ENCODE data around the gene RASGRF2. TPM values are rescaled to one million over a fixed set of nuclear protein-coding genes. Genes with fewer than 3 reads are reported as not detected.

RASGRF2 gene
- total and polyA plus RNA-seq, 11 donors = 3.6 to 16.6 (median 6.3) TPM

DNA sequence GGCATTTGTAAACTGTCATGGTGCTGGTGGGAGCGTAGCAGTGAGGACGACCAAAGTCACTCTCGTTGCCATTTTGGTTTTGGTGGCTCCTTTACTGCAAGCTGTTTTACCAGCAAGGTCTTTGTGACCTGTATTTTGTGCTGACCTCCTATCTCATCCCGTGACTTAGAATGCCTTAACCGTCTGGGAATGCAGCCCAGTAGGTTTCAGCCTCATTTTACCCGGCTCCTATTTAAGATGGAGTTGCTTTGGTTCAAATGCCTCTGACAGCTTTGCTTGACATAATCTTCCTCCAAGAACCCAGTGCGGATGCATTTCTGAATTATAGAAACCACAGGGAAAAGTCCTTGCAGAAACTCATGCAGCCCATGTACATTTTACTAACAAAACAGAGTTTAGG lies 3.9 kb upstream of the RASGRF2 start:
- H3K4me3 ChIP-seq = peak overlapping the region in 4 of 12 donors; percentile 4 to 33 (median 14)

DNA sequence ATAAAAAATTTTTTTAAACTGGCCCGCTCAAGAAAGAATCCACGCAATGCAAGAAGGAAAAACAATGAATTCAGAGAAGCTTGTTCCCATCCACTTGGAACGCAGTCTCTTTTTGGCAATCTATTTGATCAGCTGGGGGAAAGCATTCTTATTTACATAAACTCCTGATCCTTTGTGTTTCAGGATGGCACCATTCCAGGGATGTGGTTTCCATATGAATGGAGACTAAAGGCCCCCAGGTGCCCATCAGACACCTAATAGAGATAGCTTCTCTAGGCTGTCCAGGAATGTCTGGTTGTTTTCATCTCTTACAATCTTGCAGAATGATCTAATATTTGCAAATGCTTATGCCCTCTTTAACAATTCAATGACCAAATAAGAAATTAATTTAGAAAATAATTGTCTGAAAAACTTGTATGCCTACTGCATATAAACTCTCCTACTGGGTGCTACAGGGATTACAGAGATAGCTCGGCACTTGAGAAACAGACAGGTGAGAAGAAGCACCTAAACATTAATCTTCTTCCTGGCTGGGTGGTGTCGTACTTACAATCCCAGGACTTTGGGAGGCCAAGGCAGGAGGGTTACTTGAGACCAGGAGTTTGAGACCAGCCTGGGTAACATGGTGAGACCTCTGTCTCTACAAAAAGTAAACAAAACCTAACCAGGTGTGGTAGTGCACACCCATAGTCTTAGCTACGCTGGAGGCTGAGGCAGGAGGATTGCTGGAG lies 3.0 kb upstream of the RASGRF2 start:
- no peaks in the 10 kb centered on the region for H3K36me3 ChIP-seq
- DNase-seq (no peak), ATAC-seq (no peak)
- no peaks in the 10 kb centered on the region for H3K9me3 ChIP-seq
- intact Hi-C loops (cut with DNase I) = loop anchor here in 4 of 10 donors (5.0 to 10.0 kb wide), 4 partner anchors 148 to 208 kb away; no protein-coding TSS in a partner anchor
- no peak overlapping the region for H3K4me3 ChIP-seq
- peaks cover 0 to 17% (median 0%) of the 10 kb centered on the region in 12 donors for H3K4me1 ChIP-seq
- H3K27me3 ChIP-seq = peaks cover 0 to 36% (median 22%) of the 10 kb centered on the region in 9 donors
- 59 to 64% (median 63%) methylated on average over 6 of the region's 6 CpGs for WGBS, 4 donors
- no peak overlapping the region for H3K27ac ChIP-seq
- TF ChIP-seq POLR2A (IDR thresholded peaks at IDR 0.05) = no peak
- TF ChIP-seq, protein P1, sequence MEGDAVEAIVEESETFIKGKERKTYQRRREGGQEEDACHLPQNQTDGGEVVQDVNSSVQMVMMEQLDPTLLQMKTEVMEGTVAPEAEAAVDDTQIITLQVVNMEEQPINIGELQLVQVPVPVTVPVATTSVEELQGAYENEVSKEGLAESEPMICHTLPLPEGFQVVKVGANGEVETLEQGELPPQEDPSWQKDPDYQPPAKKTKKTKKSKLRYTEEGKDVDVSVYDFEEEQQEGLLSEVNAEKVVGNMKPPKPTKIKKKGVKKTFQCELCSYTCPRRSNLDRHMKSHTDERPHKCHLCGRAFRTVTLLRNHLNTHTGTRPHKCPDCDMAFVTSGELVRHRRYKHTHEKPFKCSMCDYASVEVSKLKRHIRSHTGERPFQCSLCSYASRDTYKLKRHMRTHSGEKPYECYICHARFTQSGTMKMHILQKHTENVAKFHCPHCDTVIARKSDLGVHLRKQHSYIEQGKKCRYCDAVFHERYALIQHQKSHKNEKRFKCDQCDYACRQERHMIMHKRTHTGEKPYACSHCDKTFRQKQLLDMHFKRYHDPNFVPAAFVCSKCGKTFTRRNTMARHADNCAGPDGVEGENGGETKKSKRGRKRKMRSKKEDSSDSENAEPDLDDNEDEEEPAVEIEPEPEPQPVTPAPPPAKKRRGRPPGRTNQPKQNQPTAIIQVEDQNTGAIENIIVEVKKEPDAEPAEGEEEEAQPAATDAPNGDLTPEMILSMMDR (IDR thresholded peaks at IDR 0.05) = no peak

More for the DNA sequence above, 3.9 kb upstream of the RASGRF2 start:
- DNase-seq (no peak), ATAC-seq (no peak)
- H3K36me3 ChIP-seq = no peaks in the 10 kb centered on the region
- no peaks in the 10 kb centered on the region for H3K9me3 ChIP-seq
- peaks cover 0 to 34% (median 19%) of the 10 kb centered on the region in 9 donors for H3K27me3 ChIP-seq
- intact Hi-C loops (cut with DNase I) = loop anchor here in 4 of 10 donors (5.0 to 10.0 kb wide), 4 partner anchors 149 to 209 kb away; no protein-coding TSS in a partner anchor
- 56 to 67% (median 65%) methylated on average over 7 of the region's 7 CpGs for WGBS, 4 donors
- TF ChIP-seq, protein P1 (IDR thresholded peaks at IDR 0.05) = no peak
- H3K27ac ChIP-seq = no peak overlapping the region
- peaks cover 0 to 17% (median 0%) of the 10 kb centered on the region in 12 donors for H3K4me1 ChIP-seq

DNA sequence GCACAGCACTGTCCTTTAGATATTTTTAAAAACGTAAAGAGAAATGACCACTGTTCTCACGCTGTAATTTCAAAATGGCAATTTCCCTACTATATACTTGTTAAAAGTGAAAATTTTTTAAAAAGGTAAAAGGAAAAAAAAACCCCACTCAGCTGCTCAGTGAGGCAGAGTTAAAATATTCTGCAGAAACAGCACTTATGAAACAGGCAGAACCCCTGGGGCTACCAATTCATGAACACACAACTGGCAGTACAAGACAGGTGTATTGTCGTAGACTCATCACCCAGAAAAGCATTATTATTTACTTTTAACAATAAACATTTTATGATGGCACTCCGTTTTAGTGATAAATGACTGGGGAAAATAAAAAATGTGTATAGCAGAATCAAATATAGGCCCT lies 1.5 kb upstream of the RASGRF2 start:
- no peak for ATAC-seq
- H3K36me3 ChIP-seq = no peaks in the 10 kb centered on the region
- H3K27ac ChIP-seq = no peak overlapping the region
- H3K4me1 ChIP-seq = peaks cover 0 to 17% (median 0%) of the 10 kb centered on the region in 12 donors
- H3K4me3 ChIP-seq = no peak overlapping the region
- no peaks in the 10 kb centered on the region for H3K9me3 ChIP-seq
- intact Hi-C loops (cut with DNase I) = loop anchor here in 4 of 10 donors (5.0 to 10.0 kb wide), 4 partner anchors 146 to 206 kb away; no protein-coding TSS in a partner anchor
- no peak for TF ChIP-seq POLR2A (IDR thresholded peaks at IDR 0.05)
- TF ChIP-seq, protein P1 (IDR thresholded peaks at IDR 0.05) = no peak
- WGBS, 4 donors = 79 to 91% (median 83%) methylated on average over 4 of the region's 4 CpGs
- no peak for DNase-seq
- peaks cover 0 to 40% (median 22%) of the 10 kb centered on the region in 9 donors for H3K27me3 ChIP-seq

DNA sequence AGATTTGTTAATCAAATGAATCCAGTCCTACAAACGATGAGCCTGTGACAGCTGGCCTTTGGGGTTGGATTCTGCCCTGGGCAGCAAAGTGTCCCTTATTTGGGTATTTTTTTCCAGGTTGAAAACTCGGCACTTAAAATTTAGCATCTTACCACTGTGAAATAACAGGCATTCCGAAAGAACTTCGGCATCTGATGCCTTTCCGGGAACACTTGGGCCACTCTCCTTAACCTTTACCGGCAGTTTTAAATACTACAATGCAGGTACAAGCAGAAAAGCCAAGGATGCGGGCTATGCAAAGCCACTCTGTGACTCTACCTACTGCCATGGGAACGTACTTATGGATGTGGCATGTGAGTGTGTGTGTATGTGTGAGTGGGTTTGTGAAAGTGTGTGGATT lies 1.0 kb upstream of the RASGRF2 start:
- 74 to 84% (median 80%) methylated on average over 8 of the region's 8 CpGs for WGBS, 4 donors
- TF ChIP-seq POLR2A (IDR thresholded peaks at IDR 0.05) = no peak
- TF ChIP-seq, protein P1 (IDR thresholded peaks at IDR 0.05) = no peak

More for the DNA sequence above, 1.0 kb upstream of the RASGRF2 start:
- no peak for DNase-seq
- Histone ChIP-seq H3K4me1 (peaks cover 0 to 17% (median 0%) of the 10 kb centered on the region in 12 donors), H3K27me3 (peaks cover 0 to 40% (median 22%) of the 10 kb centered on the region in 9 donors), H3K4me3 (no peak overlapping the region), H3K9me3 (no peaks in the 10 kb centered on the region), H3K36me3 (no peaks in the 10 kb centered on the region), H3K27ac (no peak overlapping the region)
- intact Hi-C loops (cut with DNase I) = loop anchor here in 4 of 10 donors (5.0 to 10.0 kb wide), 4 partner anchors 146 to 206 kb away; no protein-coding TSS in a partner anchor
- no peak for ATAC-seq
